CD4-positive, CD25-positive, alpha-beta regulatory T cell (primary cell): ENCODE measurements around the gene HARBI1. TPM values are rescaled to one million over a fixed set of nuclear protein-coding genes. Genes with fewer than 3 reads are reported as not detected.

Experiments used
- ATAC-seq, 2 donors: fragments of 150-1000 bp; cut with Tn5 transposase; one replicate each; pipeline ENCODE4 v1.10.0; 2021; ENCODE audit warnings: low read depth in 2 of 2, moderate number of reproducible peaks in 2 of 2, moderate library complexity in 1 of 2
- DNase-seq, 3 donors: peaks; one replicate each; pipeline versions ENCODE4 v3.0.0 to v3.0.0-alpha.2; 2012 to 2022; ENCODE audit warnings: mixed read lengths in 1 of 3
- H3K27ac ChIP-seq: one replicate; pipeline ENCODE4 v1.7.0; 2013; ENCODE audit warnings: mild to moderate bottlenecking, low read length; ENCODE audit not compliant: insufficient read depth, poor library complexity, severe bottlenecking
- H3K27me3 ChIP-seq: one replicate; pipeline ENCODE4 v1.7.0; 2013; ENCODE audit warnings: low read length; ENCODE audit not compliant: control insufficient read depth, insufficient read depth
- H3K36me3 ChIP-seq: one replicate; pipeline ENCODE4 v1.7.0; 2013; ENCODE audit warnings: mild to moderate bottlenecking, low read length, moderate library complexity; ENCODE audit not compliant: control insufficient read depth, insufficient read depth
- H3K4me1 ChIP-seq: 2 replicates; pipeline ENCODE4 v1.7.0; 2013; ENCODE audit warnings: mild to moderate bottlenecking, low read length; ENCODE audit not compliant: insufficient read depth, control insufficient read depth, poor library complexity, severe bottlenecking
- H3K4me3 ChIP-seq: one replicate; pipeline ENCODE4 v1.7.0; 2013; ENCODE audit warnings: low read depth, mild to moderate bottlenecking, low read length, moderate library complexity
- H3K9me3 ChIP-seq, 2 experiments: 1 replicate in 1 of 2; 2 replicates in 1 of 2; pipeline ENCODE4 v1.7.0; 2013; ENCODE audit warnings: low read length in 2 of 2, mild to moderate bottlenecking in 1 of 2, moderate library complexity in 1 of 2; ENCODE audit not compliant: control insufficient read depth in 2 of 2
- H3K27ac Mint-ChIP-seq, 3 donors: one replicate each; pipeline ENCODE4 v1.8.0; 2020 to 2022; ENCODE audit warnings: mild to moderate bottlenecking in 3 of 3, mixed read lengths in 3 of 3, moderate library complexity in 2 of 3
- H3K27me3 Mint-ChIP-seq: one replicate; pipeline ENCODE4 v1.8.0; 2022; ENCODE audit warnings: mild to moderate bottlenecking, mixed read lengths
- H3K36me3 Mint-ChIP-seq: one replicate; pipeline ENCODE4 v1.8.0; 2020; ENCODE audit warnings: mixed read lengths
- H3K4me1 Mint-ChIP-seq, 4 donors: one replicate each; pipeline ENCODE4 v1.8.0; 2020 to 2022; ENCODE audit warnings: mixed read lengths in 4 of 4, mild to moderate bottlenecking in 1 of 4
- H3K4me3 Mint-ChIP-seq, 4 donors: one replicate each; pipeline ENCODE4 v1.8.0; 2020 to 2022; ENCODE audit warnings: mild to moderate bottlenecking in 4 of 4, mixed read lengths in 4 of 4, moderate library complexity in 3 of 4
- H3K9me3 Mint-ChIP-seq, 7 donors: one replicate each; pipeline ENCODE4 v1.8.0; 2020 to 2022; ENCODE audit warnings: mixed read lengths in 7 of 7, mild to moderate bottlenecking in 3 of 7, moderate library complexity in 2 of 7
- polyA plus RNA-seq, 4 donors: library from polyadenylated mRNA; unstranded; fragments of 300-500 nt; fragmentation: Illumina TruSeq; gene quantifications; one replicate each; pipeline ENCODE4 v1.2.3, GENCODE V29; 2021
- total RNA-seq: library from RNA; stranded (reverse); gene quantifications from one replicate; pipeline ENCODE4 v1.2.3, GENCODE V29; 2022

HARBI1 gene
- total and polyA plus RNA-seq, 5 donors from 2014 or later: 8.4 to 19.2 (median 10.2) TPM

DNA sequence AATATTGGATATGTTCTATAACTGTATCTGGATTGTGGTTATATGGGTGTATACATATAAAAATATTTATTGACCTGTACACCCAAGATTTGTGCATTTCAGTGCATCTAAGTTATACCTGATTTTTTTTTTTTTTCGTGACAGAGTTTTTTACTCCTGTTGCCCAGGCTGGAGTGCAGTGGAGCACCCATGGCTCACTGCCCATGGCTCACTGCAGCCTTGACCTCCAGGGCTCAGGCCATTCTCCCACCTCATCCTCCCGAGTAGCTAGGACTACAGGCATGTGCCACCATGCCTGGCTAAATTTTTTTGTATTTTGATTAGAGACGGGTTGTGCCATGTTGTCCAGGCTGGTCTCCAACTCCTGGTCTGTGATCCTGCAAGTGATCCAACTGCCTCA lies 24.6 kb upstream of the HARBI1 start:
- Mint-ChIP-seq H3K4me1 (peaks cover 11 to 34% (median 20%) of the 10 kb centered on the region in 4 donors), H3K27me3 (no peaks in the 10 kb centered on the region), H3K36me3 (peaks cover 37% of the 10 kb centered on the region), H3K4me3 (no peak overlapping the region), H3K27ac (peak overlapping the region in 1 of 3 donors; percentile 54), H3K9me3 (peaks cover 0 to 3% (median 0%) of the 10 kb centered on the region in 7 donors)
- Histone ChIP-seq H3K36me3 (peaks cover 65% of the 10 kb centered on the region), H3K4me1 (no peaks in the 10 kb centered on the region), H3K27me3 (no peaks in the 10 kb centered on the region), H3K9me3 (no peaks in the 10 kb centered on the region), H3K4me3 (no peak overlapping the region), H3K27ac (no peak overlapping the region)
- ATAC-seq (no peak), DNase-seq (no peak)

DNA sequence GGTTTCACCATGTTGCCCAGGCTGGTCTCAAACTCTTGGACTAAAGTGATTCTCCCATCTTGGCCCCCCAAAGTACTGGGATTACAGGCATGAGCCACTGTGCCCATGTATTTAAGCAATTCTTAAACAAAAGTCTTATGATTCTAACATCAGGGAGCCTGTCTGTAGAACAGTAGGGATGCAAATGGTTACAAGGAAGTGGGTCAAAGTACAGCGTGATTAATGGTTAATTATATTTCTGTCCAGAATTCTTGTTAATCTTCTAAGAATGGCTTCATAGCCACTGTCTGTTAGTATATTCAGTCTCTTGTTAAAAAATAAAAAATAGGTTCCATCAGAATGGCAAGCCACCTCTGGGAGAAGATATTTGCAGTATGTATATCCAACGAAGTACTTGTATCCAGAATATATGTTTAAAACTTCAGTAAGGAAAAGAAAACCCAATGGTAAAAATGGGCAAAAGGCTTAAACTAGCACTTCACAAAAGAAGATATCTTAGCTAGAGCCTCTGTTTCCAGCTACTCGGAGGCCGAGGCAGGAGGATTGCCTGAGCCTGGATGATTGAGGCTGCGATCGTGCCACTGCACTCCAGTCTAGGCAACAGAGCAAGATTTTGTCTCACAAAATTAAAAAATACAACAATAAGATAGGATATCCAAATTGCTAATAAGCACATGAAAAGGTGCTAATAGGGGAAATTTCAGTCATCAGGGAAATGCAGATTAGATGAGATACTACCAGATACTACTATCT lies 23.2 kb upstream of the HARBI1 start:
- Histone ChIP-seq H3K27me3 (no peaks in the 10 kb centered on the region), H3K4me1 (no peaks in the 10 kb centered on the region), H3K36me3 (peaks cover 58% of the 10 kb centered on the region), H3K9me3 (no peaks in the 10 kb centered on the region), H3K27ac (no peak overlapping the region), H3K4me3 (no peak overlapping the region)
- no peaks in the 10 kb centered on the region for H3K27me3 Mint-ChIP-seq
- H3K4me3 Mint-ChIP-seq: no peak overlapping the region
- peaks cover 11 to 42% (median 24%) of the 10 kb centered on the region in 4 donors for H3K4me1 Mint-ChIP-seq
- H3K9me3 Mint-ChIP-seq: peaks cover 0 to 3% (median 0%) of the 10 kb centered on the region in 7 donors
- H3K27ac Mint-ChIP-seq: peak overlapping the region in 1 of 3 donors; percentile 25
- peaks cover 39% of the 10 kb centered on the region for H3K36me3 Mint-ChIP-seq
- DNase-seq (no peak), ATAC-seq (no peak)

DNA sequence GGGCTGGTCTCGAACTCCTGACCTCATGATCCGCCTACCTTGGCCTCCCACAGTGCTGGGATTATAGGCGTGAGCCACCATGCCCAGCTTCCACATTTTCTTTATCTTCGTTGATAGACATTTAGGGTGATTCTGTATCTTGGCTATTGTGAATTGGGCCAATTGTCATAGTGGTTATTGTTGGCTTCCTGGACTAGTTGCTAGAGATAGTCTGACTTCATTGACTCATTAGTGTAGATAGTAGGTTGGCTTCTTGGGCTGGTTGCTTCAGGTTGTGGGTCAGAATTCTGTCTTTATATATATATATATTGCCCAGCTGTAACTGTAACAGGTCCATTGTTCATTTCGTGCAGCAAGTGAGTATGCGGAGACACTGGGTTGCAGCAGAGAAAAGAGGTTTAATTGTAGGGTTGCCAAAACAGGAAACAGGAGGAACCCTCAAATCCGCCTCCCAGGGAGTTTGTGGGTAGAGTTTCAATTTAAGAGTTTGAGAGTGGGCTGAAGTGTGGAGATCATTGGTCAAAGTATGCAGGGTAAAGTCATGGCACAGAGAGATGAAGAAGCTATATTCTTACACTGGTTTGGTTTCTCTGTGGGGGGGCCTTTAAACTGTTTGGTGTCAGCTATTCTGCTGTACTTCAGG lies 22.3 kb upstream of the HARBI1 start:
- ATAC-seq: no peak
- peaks cover 49% of the 10 kb centered on the region for H3K36me3 ChIP-seq

DNA sequence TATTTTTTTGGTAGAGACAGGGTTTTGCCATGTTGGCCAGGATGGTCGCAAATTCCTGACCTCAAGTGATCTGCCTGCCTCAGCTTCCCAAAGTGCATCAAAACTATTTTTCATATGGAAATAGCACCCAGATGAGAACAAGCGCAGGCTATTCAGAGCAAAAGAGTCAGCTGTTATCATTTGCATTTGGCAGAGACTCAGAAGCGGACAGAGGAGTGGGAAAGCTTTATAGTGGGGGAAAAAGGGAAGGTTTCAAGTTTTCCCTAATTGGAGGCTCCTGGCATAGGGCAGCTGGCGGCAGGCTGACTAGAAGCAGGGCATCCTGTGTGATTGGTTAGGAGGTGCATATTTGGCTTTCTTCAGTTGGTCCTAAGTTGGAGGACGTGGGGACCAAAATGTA lies 20.5 kb upstream of the HARBI1 start:
- H3K27me3 ChIP-seq: no peaks in the 10 kb centered on the region
- no peak overlapping the region for H3K4me3 ChIP-seq
- H3K9me3 ChIP-seq: no peaks in the 10 kb centered on the region
- Mint-ChIP-seq H3K9me3 (peaks cover 0 to 3% (median 0%) of the 10 kb centered on the region in 7 donors), H3K27me3 (no peaks in the 10 kb centered on the region), H3K36me3 (peaks cover 28% of the 10 kb centered on the region), H3K27ac (no peak overlapping the region), H3K4me1 (peaks cover 5 to 34% (median 19%) of the 10 kb centered on the region in 4 donors), H3K4me3 (no peak overlapping the region)
- H3K27ac ChIP-seq: no peak overlapping the region
- H3K36me3 ChIP-seq: peaks cover 41% of the 10 kb centered on the region
- DNase-seq (no peak), ATAC-seq (no peak)
- no peaks in the 10 kb centered on the region for H3K4me1 ChIP-seq

More for the DNA sequence above, 22.3 kb upstream of the HARBI1 start:
- no peaks in the 10 kb centered on the region for H3K27me3 Mint-ChIP-seq
- peaks cover 32% of the 10 kb centered on the region for H3K36me3 Mint-ChIP-seq
- H3K4me3 ChIP-seq: no peak overlapping the region
- no peak overlapping the region for H3K27ac ChIP-seq
- H3K4me3 Mint-ChIP-seq: no peak overlapping the region
- DNase-seq: no peak
- peaks cover 0 to 3% (median 0%) of the 10 kb centered on the region in 7 donors for H3K9me3 Mint-ChIP-seq
- H3K4me1 Mint-ChIP-seq: peaks cover 5 to 42% (median 24%) of the 10 kb centered on the region in 4 donors
- peak overlapping the region in 2 of 3 donors; percentile 0 to 40 for H3K27ac Mint-ChIP-seq
- H3K9me3 ChIP-seq: no peaks in the 10 kb centered on the region
- H3K27me3 ChIP-seq: no peaks in the 10 kb centered on the region
- no peaks in the 10 kb centered on the region for H3K4me1 ChIP-seq

DNA sequence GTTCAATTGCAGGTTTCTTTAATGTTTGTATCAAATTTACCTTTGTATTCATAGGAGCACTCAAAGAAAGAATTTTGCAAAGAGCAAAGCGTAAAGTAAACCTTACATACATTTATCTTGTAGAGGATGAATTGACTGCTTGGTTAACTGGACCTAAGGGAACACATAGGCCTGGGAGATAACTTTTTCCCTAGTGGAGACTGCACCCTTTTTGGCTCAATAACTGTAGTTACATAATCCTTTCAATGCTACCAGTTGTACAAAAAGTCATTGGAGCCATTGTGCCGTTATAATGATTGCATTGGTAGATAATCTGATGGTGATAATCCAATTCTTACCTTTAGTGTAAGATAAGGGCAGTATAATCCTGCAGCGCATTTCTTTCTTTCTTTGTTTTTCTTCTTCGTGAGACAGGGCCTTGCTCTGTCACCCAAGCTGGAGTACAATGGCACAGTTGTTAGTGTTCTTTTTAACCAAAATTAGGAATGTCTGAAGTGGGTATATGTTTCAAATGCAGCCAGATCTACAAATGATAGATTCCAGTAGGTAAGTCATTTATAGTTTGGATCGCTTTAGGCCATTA lies 18.6 kb upstream of the HARBI1 start:
- Mint-ChIP-seq H3K27ac (no peak overlapping the region), H3K4me3 (no peak overlapping the region), H3K27me3 (no peaks in the 10 kb centered on the region), H3K36me3 (peaks cover 35% of the 10 kb centered on the region), H3K9me3 (peaks cover 0 to 3% (median 0%) of the 10 kb centered on the region in 7 donors), H3K4me1 (peaks cover 5 to 50% (median 19%) of the 10 kb centered on the region in 4 donors)
- H3K4me3 ChIP-seq: no peak overlapping the region
- ATAC-seq (no peak), DNase-seq (no peak)
- no peak overlapping the region for H3K27ac ChIP-seq
- no peaks in the 10 kb centered on the region for H3K4me1 ChIP-seq
- H3K36me3 ChIP-seq: peaks cover 56% of the 10 kb centered on the region
- no peaks in the 10 kb centered on the region for H3K27me3 ChIP-seq
- H3K9me3 ChIP-seq: no peaks in the 10 kb centered on the region

DNA sequence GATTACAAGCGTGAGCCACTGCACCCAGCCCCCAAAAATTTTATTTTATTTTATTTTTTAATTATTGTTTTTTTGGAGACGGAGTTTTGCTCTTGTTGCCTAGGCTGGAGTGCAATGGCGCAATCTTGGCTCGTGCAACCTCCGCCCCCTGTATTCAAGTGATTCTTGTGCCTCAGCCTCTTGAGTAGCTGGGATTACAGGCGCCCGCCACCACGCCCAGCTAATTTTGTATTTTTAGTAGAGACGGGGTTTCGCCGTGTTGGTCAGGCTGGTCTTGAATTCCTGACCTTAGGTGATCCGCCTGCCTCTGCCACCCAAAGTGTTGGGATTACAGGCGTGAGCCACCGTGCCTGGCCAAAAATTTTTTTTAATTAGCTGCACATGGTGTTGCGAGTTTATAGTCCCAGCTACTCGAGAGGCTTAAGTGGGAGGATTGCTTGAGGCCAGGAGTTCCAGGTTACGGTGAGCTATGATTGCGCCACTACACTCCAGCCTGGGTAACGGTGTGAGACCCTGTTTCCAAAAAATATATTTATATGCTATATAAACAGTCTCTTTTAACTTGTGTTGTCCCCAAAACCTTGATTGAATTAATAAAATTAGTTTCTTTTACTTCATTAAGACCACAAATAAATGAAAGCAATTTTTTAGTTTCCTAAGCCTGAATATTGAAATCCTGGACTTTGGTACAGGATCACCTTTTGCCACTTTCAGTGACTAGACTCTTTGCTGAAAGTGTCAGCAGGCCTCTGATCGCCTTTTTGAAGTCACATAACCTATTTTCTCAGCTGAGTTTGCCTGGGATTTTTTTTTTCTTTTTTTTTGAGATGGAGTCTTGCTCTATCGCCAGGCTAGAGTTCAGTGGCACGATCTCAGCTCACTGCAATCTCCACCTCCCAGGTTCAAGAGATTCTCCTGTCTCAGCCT lies 16.5 kb upstream of the HARBI1 start:
- Histone ChIP-seq H3K4me3 (no peak overlapping the region), H3K27me3 (no peaks in the 10 kb centered on the region), H3K9me3 (no peaks in the 10 kb centered on the region), H3K36me3 (peaks cover 63% of the 10 kb centered on the region), H3K4me1 (no peaks in the 10 kb centered on the region), H3K27ac (no peak overlapping the region)
- H3K4me3 Mint-ChIP-seq: no peak overlapping the region
- no peak for ATAC-seq
- H3K9me3 Mint-ChIP-seq: peaks cover 0 to 2% (median 0%) of the 10 kb centered on the region in 7 donors
- H3K27ac Mint-ChIP-seq: no peak overlapping the region
- H3K4me1 Mint-ChIP-seq: peaks cover 0 to 36% (median 17%) of the 10 kb centered on the region in 4 donors
- H3K27me3 Mint-ChIP-seq: no peaks in the 10 kb centered on the region
- DNase-seq: no peak
- peaks cover 34% of the 10 kb centered on the region for H3K36me3 Mint-ChIP-seq

DNA sequence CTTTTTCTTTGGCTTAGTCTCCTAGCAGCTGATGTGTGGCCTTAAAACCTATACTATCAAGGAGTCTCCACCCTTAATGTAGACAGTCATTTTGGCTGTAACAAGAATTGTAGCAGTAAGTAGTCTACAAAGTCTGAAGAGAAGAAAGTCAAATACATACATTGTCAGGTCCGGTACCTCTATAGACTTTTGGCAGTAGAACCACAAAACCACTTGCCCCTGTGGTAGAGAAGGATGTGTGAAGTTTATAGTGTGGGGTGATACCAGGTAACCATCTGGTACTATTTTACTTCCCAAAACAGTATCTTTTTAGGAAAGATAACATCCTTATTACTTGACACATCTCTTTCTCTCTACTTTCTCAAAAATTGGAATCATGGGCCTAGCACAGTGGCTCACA lies 15.5 kb upstream of the HARBI1 start:
- no peaks in the 10 kb centered on the region for H3K27me3 Mint-ChIP-seq
- DNase-seq (no peak), ATAC-seq (no peak)
- peaks cover 0 to 31% (median 16%) of the 10 kb centered on the region in 4 donors for H3K4me1 Mint-ChIP-seq
- H3K4me3 Mint-ChIP-seq: no peak overlapping the region
- no peaks in the 10 kb centered on the region for H3K27me3 ChIP-seq
- no peaks in the 10 kb centered on the region for H3K9me3 ChIP-seq
- H3K4me3 ChIP-seq: no peak overlapping the region
- H3K4me1 ChIP-seq: no peaks in the 10 kb centered on the region
- no peak overlapping the region for H3K27ac ChIP-seq
- peaks cover 57% of the 10 kb centered on the region for H3K36me3 ChIP-seq
- H3K36me3 Mint-ChIP-seq: peaks cover 31% of the 10 kb centered on the region
- no peak overlapping the region for H3K27ac Mint-ChIP-seq
- H3K9me3 Mint-ChIP-seq: no peaks in the 10 kb centered on the region
